ENCODE results near the gene MPLKIP. TPM values are rescaled to one million over a fixed set of nuclear protein-coding genes. Genes with fewer than 3 reads are reported as not detected.

The MPLKIP gene
- total and polyA plus RNA-seq, 4 donors = 20.5 to 45.0 (median 31.7) TPM

- Histone ChIP-seq H3K36me3 (ENCODE audit: control insufficient read depth in 4 of 4, insufficient read depth in 3 of 4, low read depth in 1 of 4, low read length in 3 of 4) (no peaks in the 10 kb centered on the region), H3K27me3 (ENCODE audit: control insufficient read depth in 4 of 4, insufficient read depth in 4 of 4, low read length in 3 of 4) (no peaks in the 10 kb centered on the region), H3K9me3 (ENCODE audit: control insufficient read depth in 4 of 4, low read length in 3 of 4) (no peaks in the 10 kb centered on the region), H3K4me1 (ENCODE audit: control insufficient read depth in 4 of 4, insufficient read depth in 4 of 4, low read length in 3 of 4) (no peaks in the 10 kb centered on the region), H3K9ac (ENCODE audit: low read depth in 1 of 2, low read length in 2 of 2) (no peak overlapping the region), H3K4me3 (ENCODE audit: low read depth in 1 of 3, low read length in 3 of 3) (no peak overlapping the region), H3K27ac (ENCODE audit: low read depth in 1 of 2, low read length in 2 of 2) (no peak overlapping the region)
- no peak for DNase-seq (ENCODE audit: low spot score)
- WGBS = 88% methylated on average over 4 of the region's 4 CpGs
- TF ChIP-seq NR2F2 (IDR thresholded peaks at IDR 0.05) (no peak), REST (IDR thresholded peaks at IDR 0.05) (no peak), RAD21 (IDR thresholded peaks at IDR 0.05) (no peak), YY1 (IDR thresholded peaks at IDR 0.05) (no peak), EGR1 (IDR thresholded peaks at IDR 0.05; ENCODE audit: low read depth in 2 of 2) (no peak), FOXA1 (IDR thresholded peaks at IDR 0.05) (no peak), GABPA (IDR thresholded peaks at IDR 0.05 in 1 of 2, conservative IDR thresholded peaks at IDR 0.05 in 1 of 2) (no peak), JUND (IDR thresholded peaks at IDR 0.05) (no peak), SP1 (IDR thresholded peaks at IDR 0.05) (no peak), TAF1 (conservative IDR thresholded peaks at IDR 0.05) (no peak), RXRA (IDR thresholded peaks at IDR 0.05) (no peak), FOXA2 (IDR thresholded peaks at IDR 0.05) (no peak), MAX (IDR thresholded peaks at IDR 0.05) (no peak), HNF4G (IDR thresholded peaks at IDR 0.05) (no peak), ATF3 (IDR thresholded peaks at IDR 0.05) (no peak), HNF4A (conservative IDR thresholded peaks at IDR 0.05) (no peak), ZBTB33 (IDR thresholded peaks at IDR 0.05) (no peak)
- TF ChIP-seq, protein P1, sequence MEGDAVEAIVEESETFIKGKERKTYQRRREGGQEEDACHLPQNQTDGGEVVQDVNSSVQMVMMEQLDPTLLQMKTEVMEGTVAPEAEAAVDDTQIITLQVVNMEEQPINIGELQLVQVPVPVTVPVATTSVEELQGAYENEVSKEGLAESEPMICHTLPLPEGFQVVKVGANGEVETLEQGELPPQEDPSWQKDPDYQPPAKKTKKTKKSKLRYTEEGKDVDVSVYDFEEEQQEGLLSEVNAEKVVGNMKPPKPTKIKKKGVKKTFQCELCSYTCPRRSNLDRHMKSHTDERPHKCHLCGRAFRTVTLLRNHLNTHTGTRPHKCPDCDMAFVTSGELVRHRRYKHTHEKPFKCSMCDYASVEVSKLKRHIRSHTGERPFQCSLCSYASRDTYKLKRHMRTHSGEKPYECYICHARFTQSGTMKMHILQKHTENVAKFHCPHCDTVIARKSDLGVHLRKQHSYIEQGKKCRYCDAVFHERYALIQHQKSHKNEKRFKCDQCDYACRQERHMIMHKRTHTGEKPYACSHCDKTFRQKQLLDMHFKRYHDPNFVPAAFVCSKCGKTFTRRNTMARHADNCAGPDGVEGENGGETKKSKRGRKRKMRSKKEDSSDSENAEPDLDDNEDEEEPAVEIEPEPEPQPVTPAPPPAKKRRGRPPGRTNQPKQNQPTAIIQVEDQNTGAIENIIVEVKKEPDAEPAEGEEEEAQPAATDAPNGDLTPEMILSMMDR (IDR thresholded peaks at IDR 0.05; ENCODE audit: low read depth, low read length, missing input control) = no peak
Observed at GRCh38 chr7:40156988-40157387, 22.6 kb upstream of the MPLKIP start.
